ENCODE measurements around the gene TNFRSF14. TPM values are rescaled to one million over a fixed set of nuclear protein-coding genes. Genes with fewer than 3 reads are reported as not detected.

TNFRSF14 gene
- total and polyA plus RNA-seq, 2 donors (not counting 1 experiment from before 2014, with no cell fraction given) = 239 to 427 TPM

- Histone ChIP-seq H3K27me3 (replicated peaks in 1 of 4; ENCODE audit: control extremely low read depth in 1 of 4, control insufficient read depth in 3 of 4, insufficient read depth in 4 of 4, low read length in 3 of 4) (no peaks in the 10 kb centered on the region), H3K9ac (ENCODE audit: low read length) (no peak overlapping the region), H3K4me1 (ENCODE audit: control insufficient read depth in 2 of 2, insufficient read depth in 2 of 2, low read length in 2 of 2) (no peaks in the 10 kb centered on the region), H3K4me3 (ENCODE audit: control extremely low read depth in 1 of 5, extremely low read depth in 1 of 5, insufficient read depth in 1 of 5, low read depth in 2 of 5, low read length in 4 of 5) (no peak overlapping the region), H4K20me1 (ENCODE audit: control insufficient read depth, insufficient read depth, low read length, poor library complexity, severe bottlenecking) (peaks cover 15% of the 10 kb centered on the region), H2AFZ (ENCODE audit: insufficient read depth, low read depth, low read length, poor library complexity, severe bottlenecking) (no peak overlapping the region), H3K79me2 (ENCODE audit: control insufficient read depth, insufficient read depth, low read length) (no peaks in the 10 kb centered on the region), H3K27ac (ENCODE audit: low read length in 2 of 2) (no peak overlapping the region), H3K4me2 (replicated peaks; ENCODE audit: low read depth, low read length, poor library complexity, severe bottlenecking) (no peak overlapping the region), H3K9me3 (ENCODE audit: control extremely low read depth in 1 of 3, control insufficient read depth in 2 of 3, insufficient read depth in 1 of 3, low read length in 2 of 3) (no peaks in the 10 kb centered on the region), H3K36me3 (replicated peaks in 1 of 2; ENCODE audit: control extremely low read depth in 1 of 2, control insufficient read depth in 1 of 2, extremely low read depth in 1 of 2, insufficient read depth in 2 of 2, low read length in 1 of 2) (peaks cover 0 to 17% of the 10 kb centered on the region in 2 experiments)
- TF ChIP-seq EZH2 (IDR thresholded peaks at IDR 0.05; ENCODE audit: borderline replicate concordance, insufficient read depth, low read depth, low read length, poor library complexity, severe bottlenecking) (no peak), CTCF (IDR thresholded peaks at IDR 0.05) (no peak)
- Mint-ChIP-seq H3K4me1 (peaks cover 2% of the 10 kb centered on the region), H3K9me3 (ENCODE audit: insufficient read depth) (no peaks in the 10 kb centered on the region), H3K27ac (no peak overlapping the region), H3K27me3 (no peaks in the 10 kb centered on the region), H3K4me3 (no peak overlapping the region)
- WGBS (ENCODE audit: insufficient coverage) = 85% methylated on average over 26 of the region's 34 CpGs
- DNase-seq (no peak), ATAC-seq (ENCODE audit: low read depth) (no peak)
- intact Hi-C loops (cut with micrococcal nuclease) = no loop called here
- POLR2A ChIA-PET = no interaction called here
- CTCF ChIA-PET = no interaction called here
Observed at GRCh38 chr1:2566101-2567045, 10.2 kb downstream of the TNFRSF14 start.

DNA sequence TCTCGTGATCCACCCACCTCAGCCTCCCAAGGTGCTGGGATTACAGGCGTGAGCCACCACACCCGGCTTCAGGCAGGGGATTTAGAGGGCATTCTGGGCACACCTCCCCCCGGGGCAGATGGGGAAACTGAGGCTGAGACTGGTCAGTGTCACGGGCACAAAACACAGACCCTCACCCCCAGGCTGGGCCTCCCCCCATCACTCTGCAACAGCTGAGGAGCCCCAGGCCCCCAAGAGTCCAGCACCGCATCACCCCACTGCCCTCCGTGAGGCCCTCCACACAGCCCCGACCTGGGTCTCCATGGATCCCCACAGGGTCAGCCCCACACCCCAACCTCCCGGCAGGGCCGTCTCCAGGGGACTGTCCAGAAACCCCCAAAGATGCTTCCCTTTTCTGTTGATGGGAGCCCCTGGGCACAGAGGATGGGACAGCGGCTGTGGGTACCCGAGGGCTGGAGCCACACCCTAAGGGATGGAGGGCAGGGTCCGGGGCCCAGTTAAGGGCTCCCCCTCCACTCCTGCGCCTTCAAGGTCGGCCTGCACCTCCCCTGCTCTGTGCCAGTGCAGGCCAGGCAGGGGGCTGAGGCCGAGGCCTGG, 11.0 kb downstream of the TNFRSF14 start:
- Mint-ChIP-seq H3K4me3 (no peak overlapping the region), H3K27me3 (no peaks in the 10 kb centered on the region), H3K4me1 (no peaks in the 10 kb centered on the region), H3K9me3 (ENCODE audit: insufficient read depth) (no peaks in the 10 kb centered on the region), H3K27ac (no peak overlapping the region)
- no peak overlapping the region for H3K9ac ChIP-seq (ENCODE audit: low read length)
- TF ChIP-seq CTCF (IDR thresholded peaks at IDR 0.05) (no peak), EZH2 (IDR thresholded peaks at IDR 0.05; ENCODE audit: borderline replicate concordance, insufficient read depth, low read depth, low read length, poor library complexity, severe bottlenecking) (no peak)
- WGBS (ENCODE audit: insufficient coverage) = 89% methylated on average over 13 of the region's 16 CpGs
- H3K4me3 ChIP-seq (ENCODE audit: control extremely low read depth in 1 of 5, extremely low read depth in 1 of 5, insufficient read depth in 1 of 5, low read depth in 2 of 5, low read length in 4 of 5) = no peak overlapping the region
- no peak overlapping the region for H3K4me2 ChIP-seq (replicated peaks; ENCODE audit: low read depth, low read length, poor library complexity, severe bottlenecking)
- H3K27me3 ChIP-seq (replicated peaks in 1 of 4; ENCODE audit: control extremely low read depth in 1 of 4, control insufficient read depth in 3 of 4, insufficient read depth in 4 of 4, low read length in 3 of 4) = no peaks in the 10 kb centered on the region
- no peaks in the 10 kb centered on the region for H3K79me2 ChIP-seq (ENCODE audit: control insufficient read depth, insufficient read depth, low read length)
- no peaks in the 10 kb centered on the region for H3K4me1 ChIP-seq (ENCODE audit: control insufficient read depth in 2 of 2, insufficient read depth in 2 of 2, low read length in 2 of 2)
- POLR2A ChIA-PET = no interaction called here
- DNase-seq (no peak), ATAC-seq (ENCODE audit: low read depth) (no peak)
- H2AFZ ChIP-seq (ENCODE audit: insufficient read depth, low read depth, low read length, poor library complexity, severe bottlenecking) = no peak overlapping the region
- no peak overlapping the region for H3K27ac ChIP-seq (ENCODE audit: low read length in 2 of 2)
- intact Hi-C loops (cut with micrococcal nuclease) = no loop called here
- H4K20me1 ChIP-seq (ENCODE audit: control insufficient read depth, insufficient read depth, low read length, poor library complexity, severe bottlenecking) = peaks cover 13% of the 10 kb centered on the region
- H3K9me3 ChIP-seq (ENCODE audit: control extremely low read depth in 1 of 3, control insufficient read depth in 2 of 3, insufficient read depth in 1 of 3, low read length in 2 of 3) = no peaks in the 10 kb centered on the region
- peaks cover 0 to 10% of the 10 kb centered on the region in 2 experiments for H3K36me3 ChIP-seq (replicated peaks in 1 of 2; ENCODE audit: control extremely low read depth in 1 of 2, control insufficient read depth in 1 of 2, extremely low read depth in 1 of 2, insufficient read depth in 2 of 2, low read length in 1 of 2)
- CTCF ChIA-PET = no interaction called here

All from B cell (primary cell).